Measurements from ENCODE around the gene SMYD3. TPM values are rescaled to one million over a fixed set of nuclear protein-coding genes. Genes with fewer than 3 reads are reported as not detected.

Gene SMYD3
- total and polyA plus RNA-seq, 9 of the 15 experiments (the other 6 are each of a cell fraction or from before 2014, with no cell fraction given) = 128 to 440 (median 197) TPM

- no peak for TF ChIP-seq ZBTB40 (IDR thresholded peaks at IDR 0.05)
- no peak for TF ChIP-seq ZBTB40 (CRISPR knock-in tag; IDR thresholded peaks at IDR 0.05)
- no peak for TF ChIP-seq HMGXB4 (CRISPR knock-in tag; IDR thresholded peaks at IDR 0.05)
- no peak for TF ChIP-seq ZNF347 (CRISPR knock-in tag; IDR thresholded peaks at IDR 0.05; ENCODE audit: low read depth)
- TF ChIP-seq PKNOX1 (IDR thresholded peaks at IDR 0.05) = no peak
These were observed 673.1 kb downstream of the SMYD3 start (continued) for GRCh38 chr1:245834002-245834401.

Data from K562 (cell line).